Measurements from ENCODE around the gene DYNLT2.

DNA sequence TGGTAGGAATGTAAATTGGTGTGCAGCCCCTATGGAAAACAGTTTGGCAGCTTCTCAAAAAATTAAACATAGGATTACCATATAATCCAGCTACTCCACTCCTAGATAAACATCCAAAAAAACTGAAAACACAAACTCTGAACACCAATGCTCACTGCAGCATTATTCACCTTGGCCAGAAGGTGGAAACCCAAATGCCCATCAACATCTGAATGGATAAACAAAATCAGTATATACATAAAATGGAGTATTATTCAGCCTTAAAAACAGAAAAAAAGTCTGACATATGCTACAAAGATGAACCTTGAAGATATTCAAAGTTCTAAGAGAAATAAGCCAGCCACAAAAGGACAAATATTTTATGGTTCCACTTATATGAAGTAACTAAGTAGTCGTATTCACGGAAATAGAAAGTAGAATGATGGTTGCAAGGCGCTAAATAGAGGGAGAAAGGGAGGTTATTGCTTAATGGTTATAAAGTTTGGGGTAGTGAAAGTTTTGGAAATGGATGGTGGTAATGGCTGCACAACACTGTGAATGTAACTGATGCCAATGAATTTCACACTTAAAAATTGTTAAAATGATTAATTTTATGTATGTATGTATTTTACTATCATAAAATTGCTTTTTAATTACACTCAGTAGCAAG is 31.0 kb downstream of the DYNLT2 start:
- TF ChIP-seq, protein P1, sequence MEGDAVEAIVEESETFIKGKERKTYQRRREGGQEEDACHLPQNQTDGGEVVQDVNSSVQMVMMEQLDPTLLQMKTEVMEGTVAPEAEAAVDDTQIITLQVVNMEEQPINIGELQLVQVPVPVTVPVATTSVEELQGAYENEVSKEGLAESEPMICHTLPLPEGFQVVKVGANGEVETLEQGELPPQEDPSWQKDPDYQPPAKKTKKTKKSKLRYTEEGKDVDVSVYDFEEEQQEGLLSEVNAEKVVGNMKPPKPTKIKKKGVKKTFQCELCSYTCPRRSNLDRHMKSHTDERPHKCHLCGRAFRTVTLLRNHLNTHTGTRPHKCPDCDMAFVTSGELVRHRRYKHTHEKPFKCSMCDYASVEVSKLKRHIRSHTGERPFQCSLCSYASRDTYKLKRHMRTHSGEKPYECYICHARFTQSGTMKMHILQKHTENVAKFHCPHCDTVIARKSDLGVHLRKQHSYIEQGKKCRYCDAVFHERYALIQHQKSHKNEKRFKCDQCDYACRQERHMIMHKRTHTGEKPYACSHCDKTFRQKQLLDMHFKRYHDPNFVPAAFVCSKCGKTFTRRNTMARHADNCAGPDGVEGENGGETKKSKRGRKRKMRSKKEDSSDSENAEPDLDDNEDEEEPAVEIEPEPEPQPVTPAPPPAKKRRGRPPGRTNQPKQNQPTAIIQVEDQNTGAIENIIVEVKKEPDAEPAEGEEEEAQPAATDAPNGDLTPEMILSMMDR (IDR thresholded peaks at IDR 0.05): peak in 1 of 6 experiments; percentile 20
- no peak for TF ChIP-seq POLR2A (IDR thresholded peaks at IDR 0.05)

Measured in esophagus squamous epithelium (tissue), 4 donors.